ENCODE results near the gene KCP. TPM values are rescaled to one million over a fixed set of nuclear protein-coding genes. Genes with fewer than 3 reads are reported as not detected.

The KCP gene
- total RNA-seq, 1 donor: 1.1 TPM

DNA sequence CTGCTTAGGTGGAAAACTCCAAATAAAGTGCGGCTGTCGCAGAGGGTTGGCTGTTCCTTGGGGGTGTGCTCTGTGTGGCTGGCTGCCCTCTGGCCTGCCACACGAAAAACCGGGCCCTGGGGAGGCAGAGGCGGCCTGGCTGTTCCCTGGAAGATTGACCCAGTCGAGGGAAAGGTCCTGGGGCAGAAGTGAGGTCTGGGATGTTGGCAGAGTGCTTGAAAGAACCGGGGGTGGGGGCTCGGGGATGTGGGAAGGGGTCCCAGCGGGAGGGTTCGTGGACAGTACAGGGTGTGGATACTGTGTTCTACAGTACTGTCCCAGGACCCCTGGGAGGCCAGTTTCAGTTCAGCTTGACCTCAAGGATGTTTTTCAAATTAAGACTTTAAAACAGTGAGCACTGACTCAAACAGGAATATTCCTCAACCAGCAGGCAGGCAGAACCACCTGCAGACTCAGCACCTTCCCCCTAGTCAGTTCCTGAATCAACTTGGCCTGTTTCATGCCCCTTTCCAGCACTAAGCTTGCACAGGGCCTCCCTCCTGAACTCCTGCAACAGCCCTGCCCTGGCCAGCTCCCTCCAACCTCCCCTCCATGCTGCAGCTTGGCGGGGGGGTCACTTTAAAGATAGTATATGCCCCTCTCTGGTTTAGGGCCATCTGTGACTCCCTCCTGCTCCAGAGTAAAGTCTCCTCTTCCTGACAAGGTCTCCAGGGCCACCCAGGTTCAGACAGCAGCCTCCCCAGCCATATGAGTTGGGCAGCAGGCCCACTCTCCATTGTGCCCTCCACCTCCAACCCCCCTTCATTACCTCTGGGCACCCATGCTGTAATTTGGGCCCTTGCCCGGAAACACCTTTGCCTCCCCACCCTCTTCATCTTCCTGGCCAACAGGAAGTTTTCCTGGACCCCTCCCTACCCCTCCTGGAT, 51.0 kb downstream of the KCP start:
- Histone ChIP-seq H3K9me3 (ENCODE audit: low read depth, low read length) (no peaks in the 10 kb centered on the region), H3K4me1 (ENCODE audit: insufficient read depth, low read length) (peaks cover 12% of the 10 kb centered on the region), H3K79me2 (ENCODE audit: insufficient read depth, low read length) (peaks cover 20% of the 10 kb centered on the region), H4K20me1 (ENCODE audit: insufficient read depth, low read length) (peaks cover 29% of the 10 kb centered on the region), H3K4me3 (ENCODE audit: insufficient read depth, low read length) (no peak overlapping the region), H3K4me2 (ENCODE audit: insufficient read depth, low read length) (no peak overlapping the region), H3K27me3 (ENCODE audit: insufficient read depth, low read length) (no peaks in the 10 kb centered on the region), H3K27ac (ENCODE audit: low read depth, low read length) (peak overlapping the region; percentile 41), H2AFZ (ENCODE audit: low read length) (no peak overlapping the region), H3K36me3 (ENCODE audit: insufficient read depth, low read length) (peaks cover 46% of the 10 kb centered on the region)
- DNase-seq (ENCODE audit: insufficient read length, low spot score, missing footprints): peak; percentile 86
- TF ChIP-seq, protein P1, sequence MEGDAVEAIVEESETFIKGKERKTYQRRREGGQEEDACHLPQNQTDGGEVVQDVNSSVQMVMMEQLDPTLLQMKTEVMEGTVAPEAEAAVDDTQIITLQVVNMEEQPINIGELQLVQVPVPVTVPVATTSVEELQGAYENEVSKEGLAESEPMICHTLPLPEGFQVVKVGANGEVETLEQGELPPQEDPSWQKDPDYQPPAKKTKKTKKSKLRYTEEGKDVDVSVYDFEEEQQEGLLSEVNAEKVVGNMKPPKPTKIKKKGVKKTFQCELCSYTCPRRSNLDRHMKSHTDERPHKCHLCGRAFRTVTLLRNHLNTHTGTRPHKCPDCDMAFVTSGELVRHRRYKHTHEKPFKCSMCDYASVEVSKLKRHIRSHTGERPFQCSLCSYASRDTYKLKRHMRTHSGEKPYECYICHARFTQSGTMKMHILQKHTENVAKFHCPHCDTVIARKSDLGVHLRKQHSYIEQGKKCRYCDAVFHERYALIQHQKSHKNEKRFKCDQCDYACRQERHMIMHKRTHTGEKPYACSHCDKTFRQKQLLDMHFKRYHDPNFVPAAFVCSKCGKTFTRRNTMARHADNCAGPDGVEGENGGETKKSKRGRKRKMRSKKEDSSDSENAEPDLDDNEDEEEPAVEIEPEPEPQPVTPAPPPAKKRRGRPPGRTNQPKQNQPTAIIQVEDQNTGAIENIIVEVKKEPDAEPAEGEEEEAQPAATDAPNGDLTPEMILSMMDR (IDR thresholded peaks at IDR 0.05; ENCODE audit: extremely low read depth, low read depth, low read length): no peak

DNA sequence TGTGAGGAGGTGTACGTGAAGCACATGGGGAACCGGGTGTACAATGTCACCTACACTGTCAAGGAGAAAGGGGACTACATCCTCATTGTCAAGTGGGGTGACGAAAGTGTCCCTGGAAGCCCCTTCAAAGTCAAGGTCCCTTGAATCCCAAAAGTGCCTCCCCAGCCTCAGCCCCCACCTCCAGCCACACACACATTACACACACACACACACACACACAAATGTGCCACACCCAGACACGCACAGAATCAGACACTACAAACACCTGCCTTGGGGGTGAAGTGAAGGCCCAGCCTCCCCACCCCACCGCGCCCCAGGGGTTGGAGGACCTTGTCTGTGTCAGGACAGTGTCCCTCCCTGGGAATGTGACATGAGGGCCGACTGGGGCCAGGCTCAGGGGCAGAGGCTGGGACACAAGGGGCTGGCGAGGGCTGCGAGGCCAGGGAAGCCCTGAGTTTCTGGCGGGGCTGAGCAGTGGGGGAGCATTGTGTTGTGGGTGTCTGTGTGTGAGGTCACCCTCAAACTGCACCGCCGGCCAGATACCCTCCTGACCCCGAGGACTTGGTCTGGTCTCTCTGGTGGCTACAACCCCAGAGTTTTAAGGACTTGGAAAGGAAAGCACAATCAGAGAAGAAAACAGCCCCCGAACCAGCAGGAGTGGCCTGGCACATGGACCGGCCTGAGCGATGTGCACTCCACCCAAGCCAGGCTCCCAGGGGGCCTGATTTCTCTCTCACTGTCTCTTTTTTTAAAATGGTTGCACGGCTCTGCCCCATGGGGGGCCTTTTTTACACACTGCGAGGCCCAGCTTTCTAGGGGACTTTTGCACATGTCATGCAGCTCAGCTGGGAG, 51.9 kb downstream of the KCP start:
- Histone ChIP-seq H4K20me1 (ENCODE audit: insufficient read depth, low read length) (peaks cover 23% of the 10 kb centered on the region), H3K9me3 (ENCODE audit: low read depth, low read length) (no peaks in the 10 kb centered on the region), H3K4me3 (ENCODE audit: insufficient read depth, low read length) (no peak overlapping the region), H3K27me3 (ENCODE audit: insufficient read depth, low read length) (no peaks in the 10 kb centered on the region), H2AFZ (ENCODE audit: low read length) (no peak overlapping the region), H3K36me3 (ENCODE audit: insufficient read depth, low read length) (peaks cover 55% of the 10 kb centered on the region), H3K27ac (ENCODE audit: low read depth, low read length) (peak overlapping the region; percentile 41), H3K79me2 (ENCODE audit: insufficient read depth, low read length) (peaks cover 13% of the 10 kb centered on the region), H3K4me1 (ENCODE audit: insufficient read depth, low read length) (peaks cover 6% of the 10 kb centered on the region), H3K4me2 (ENCODE audit: insufficient read depth, low read length) (no peak overlapping the region)
- TF ChIP-seq, protein P1 (IDR thresholded peaks at IDR 0.05; ENCODE audit: extremely low read depth, low read depth, low read length): no peak
- peak; percentile 92 for DNase-seq (ENCODE audit: insufficient read length, low spot score, missing footprints)

DNA sequence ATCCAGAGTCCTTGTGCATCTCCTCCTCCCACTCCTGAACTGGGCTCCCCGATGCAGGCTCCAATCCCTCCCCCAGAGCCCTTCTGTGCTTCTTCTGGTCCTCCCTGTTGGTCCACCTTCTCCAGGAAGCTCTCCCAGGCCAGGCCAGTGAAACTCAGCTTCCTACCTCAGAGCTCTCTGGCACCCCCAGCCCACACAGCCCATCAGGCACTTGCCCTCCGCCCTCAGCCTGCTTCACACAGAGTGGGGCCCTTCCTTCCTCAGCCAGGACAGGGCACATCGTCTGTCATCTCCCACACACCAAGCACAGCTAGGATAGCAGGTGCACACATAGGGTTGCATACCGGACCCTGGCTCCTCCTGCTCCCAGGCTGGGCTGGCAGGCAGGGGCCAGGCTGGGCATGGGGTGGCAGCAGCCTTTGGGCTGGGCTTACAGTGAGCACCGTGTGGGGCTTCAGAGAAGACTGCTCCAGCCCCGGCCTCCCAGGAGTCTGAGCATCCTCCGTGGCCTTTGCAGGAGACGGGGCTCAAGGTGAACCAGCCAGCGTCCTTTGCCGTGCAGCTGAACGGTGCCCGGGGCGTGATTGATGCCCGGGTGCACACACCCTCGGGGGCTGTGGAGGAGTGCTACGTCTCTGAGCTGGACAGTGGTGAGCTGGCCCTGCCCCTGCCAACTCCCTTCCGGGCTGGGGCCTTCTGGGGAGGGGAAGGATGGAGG, 54.3 kb downstream of the KCP start:
- H3K4me2 ChIP-seq (ENCODE audit: insufficient read depth, low read length): no peak overlapping the region
- no peaks in the 10 kb centered on the region for H3K79me2 ChIP-seq (ENCODE audit: insufficient read depth, low read length)
- no peak for DNase-seq (ENCODE audit: insufficient read length, low spot score, missing footprints)
- no peaks in the 10 kb centered on the region for H3K27me3 ChIP-seq (ENCODE audit: insufficient read depth, low read length)
- H3K9me3 ChIP-seq (ENCODE audit: low read depth, low read length): no peaks in the 10 kb centered on the region
- H2AFZ ChIP-seq (ENCODE audit: low read length): no peak overlapping the region
- peaks cover 20% of the 10 kb centered on the region for H4K20me1 ChIP-seq (ENCODE audit: insufficient read depth, low read length)
- H3K27ac ChIP-seq (ENCODE audit: low read depth, low read length): no peak overlapping the region
- H3K36me3 ChIP-seq (ENCODE audit: insufficient read depth, low read length): peaks cover 77% of the 10 kb centered on the region
- TF ChIP-seq, protein P1 (IDR thresholded peaks at IDR 0.05; ENCODE audit: extremely low read depth, low read depth, low read length): no peak
- no peak overlapping the region for H3K4me3 ChIP-seq (ENCODE audit: insufficient read depth, low read length)
- H3K4me1 ChIP-seq (ENCODE audit: insufficient read depth, low read length): no peaks in the 10 kb centered on the region
